Glutamatergic neuron (in vitro differentiated cells): ENCODE data around the gene TPGS1. TPM values are rescaled to one million over a fixed set of nuclear protein-coding genes. Genes with fewer than 3 reads are reported as not detected.

Source experiments
- DNase-seq: peaks from one replicate; pipeline ENCODE4 v3.0.0; 2022
- H3K27ac Mint-ChIP-seq: one replicate; pipeline ENCODE4 v1.8.0; 2020; ENCODE audit warnings: mild to moderate bottlenecking, mixed read lengths, inconsistent platforms; ENCODE audit not compliant: unreplicated experiment
- H3K27me3 Mint-ChIP-seq: one replicate; pipeline ENCODE4 v1.8.0; 2020; ENCODE audit warnings: mild to moderate bottlenecking, moderate library complexity, mixed read lengths, inconsistent platforms; ENCODE audit not compliant: unreplicated experiment
- H3K36me3 Mint-ChIP-seq: one replicate; pipeline ENCODE4 v1.8.0; 2020; ENCODE audit warnings: mild to moderate bottlenecking, mixed read lengths, inconsistent platforms; ENCODE audit not compliant: unreplicated experiment
- H3K4me1 Mint-ChIP-seq: one replicate; pipeline ENCODE4 v1.8.0; 2020; ENCODE audit warnings: mild to moderate bottlenecking, low read depth, mixed read lengths, inconsistent platforms; ENCODE audit not compliant: unreplicated experiment
- H3K4me3 Mint-ChIP-seq: one replicate; pipeline ENCODE4 v1.8.0; 2020; ENCODE audit warnings: mild to moderate bottlenecking, mixed read lengths, inconsistent platforms; ENCODE audit not compliant: unreplicated experiment
- H3K9me3 Mint-ChIP-seq: one replicate; pipeline ENCODE4 v1.8.0; 2020; ENCODE audit warnings: mild to moderate bottlenecking, moderate library complexity, mixed read lengths, inconsistent platforms; ENCODE audit not compliant: unreplicated experiment
- total RNA-seq: library from RNA; stranded (reverse); fragmentation: NEBNext Ultra II Directional; extraction: Animal tissue kit (Norgen Biotek cat#: 25700); gene quantifications from one replicate; pipeline ENCODE4 v1.2.1, GENCODE V29; 2021; ENCODE audit not compliant: unreplicated experiment
- TF ChIP-seq, protein P1 (sequence below): fragments of 200-600 bp; sonication (generic); IDR thresholded peaks from one replicate; pipeline ENCODE4 v1.5.0; 2021; ENCODE audit not compliant: partially characterized antibody, unreplicated experiment

The TPGS1 gene
- total RNA-seq, 1 donor from 2014 or later, result 20.0 TPM

- no peak for DNase-seq
- Mint-ChIP-seq H3K4me3 (no peak overlapping the region), H3K4me1 (peaks cover 26% of the 10 kb centered on the region), H3K9me3 (peaks cover 47% of the 10 kb centered on the region), H3K27me3 (peaks cover 46% of the 10 kb centered on the region), H3K36me3 (peaks cover 16% of the 10 kb centered on the region), H3K27ac (peak overlapping the region; percentile 64)
- TF ChIP-seq, protein P1, sequence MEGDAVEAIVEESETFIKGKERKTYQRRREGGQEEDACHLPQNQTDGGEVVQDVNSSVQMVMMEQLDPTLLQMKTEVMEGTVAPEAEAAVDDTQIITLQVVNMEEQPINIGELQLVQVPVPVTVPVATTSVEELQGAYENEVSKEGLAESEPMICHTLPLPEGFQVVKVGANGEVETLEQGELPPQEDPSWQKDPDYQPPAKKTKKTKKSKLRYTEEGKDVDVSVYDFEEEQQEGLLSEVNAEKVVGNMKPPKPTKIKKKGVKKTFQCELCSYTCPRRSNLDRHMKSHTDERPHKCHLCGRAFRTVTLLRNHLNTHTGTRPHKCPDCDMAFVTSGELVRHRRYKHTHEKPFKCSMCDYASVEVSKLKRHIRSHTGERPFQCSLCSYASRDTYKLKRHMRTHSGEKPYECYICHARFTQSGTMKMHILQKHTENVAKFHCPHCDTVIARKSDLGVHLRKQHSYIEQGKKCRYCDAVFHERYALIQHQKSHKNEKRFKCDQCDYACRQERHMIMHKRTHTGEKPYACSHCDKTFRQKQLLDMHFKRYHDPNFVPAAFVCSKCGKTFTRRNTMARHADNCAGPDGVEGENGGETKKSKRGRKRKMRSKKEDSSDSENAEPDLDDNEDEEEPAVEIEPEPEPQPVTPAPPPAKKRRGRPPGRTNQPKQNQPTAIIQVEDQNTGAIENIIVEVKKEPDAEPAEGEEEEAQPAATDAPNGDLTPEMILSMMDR, result no peak
These were observed 22.8 kb upstream of the TPGS1 start for GRCh38 chr19:484494-484893.

DNA sequence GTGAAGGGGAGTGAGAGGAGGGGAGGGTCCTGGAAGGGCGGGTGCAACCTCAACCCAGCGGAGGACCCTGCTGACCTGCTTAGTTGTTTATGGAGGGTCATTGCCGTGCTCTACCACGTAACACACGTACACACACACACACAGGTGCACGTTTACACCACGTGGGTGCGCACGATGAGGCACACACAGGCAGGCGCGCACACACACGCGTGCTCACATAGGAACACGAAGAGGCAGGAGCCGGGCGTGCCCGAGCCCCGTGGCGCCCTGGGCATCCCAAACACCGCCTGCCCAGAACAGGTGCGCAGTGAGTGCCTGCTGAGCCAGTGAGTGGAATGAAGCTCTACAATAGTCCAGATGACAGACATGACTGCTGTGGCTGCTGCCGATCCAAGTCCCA, 22.2 kb upstream of the TPGS1 start:
- Mint-ChIP-seq H3K9me3 (peaks cover 47% of the 10 kb centered on the region), H3K27me3 (peaks cover 48% of the 10 kb centered on the region), H3K4me3 (peak overlapping the region; percentile 73), H3K36me3 (peaks cover 12% of the 10 kb centered on the region), H3K27ac (peak overlapping the region; percentile 96), H3K4me1 (peaks cover 26% of the 10 kb centered on the region)
- DNase-seq, result no peak
- TF ChIP-seq, protein P1, result no peak

DNA sequence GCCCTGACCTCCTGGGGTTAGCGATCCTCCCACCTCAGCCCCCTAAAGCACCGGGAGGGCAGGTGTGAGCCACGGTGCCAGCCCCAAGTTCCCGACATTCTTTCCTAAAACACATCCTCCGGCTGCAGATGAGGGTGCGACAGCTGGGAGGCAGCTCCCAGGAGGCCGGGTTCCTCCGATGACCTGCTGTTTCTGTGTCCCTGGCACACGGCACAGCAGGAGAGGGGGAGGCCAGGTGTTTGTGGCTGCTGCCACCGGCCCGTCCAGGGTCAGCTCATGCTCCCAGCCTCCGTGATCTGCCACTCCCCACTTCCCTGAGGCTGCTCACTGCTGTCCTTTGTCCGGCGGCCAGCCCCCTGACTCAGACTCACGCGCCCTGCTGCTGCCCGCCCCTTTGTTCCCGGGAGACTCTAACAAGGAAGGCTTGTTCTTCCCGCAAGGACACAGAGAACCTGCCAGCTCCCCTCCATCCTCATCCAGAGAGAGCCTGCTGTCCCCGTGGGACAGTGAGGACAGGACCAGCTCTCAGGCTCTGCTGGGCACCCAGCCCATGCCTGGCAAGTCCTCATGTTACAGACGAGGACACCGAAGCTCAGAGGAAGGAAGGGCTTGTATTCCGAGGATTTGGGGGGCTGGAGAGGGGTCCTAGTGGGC, 21.6 kb upstream of the TPGS1 start:
- Mint-ChIP-seq H3K9me3 (peaks cover 41% of the 10 kb centered on the region), H3K27ac (peak overlapping the region; percentile 96), H3K36me3 (peaks cover 8% of the 10 kb centered on the region), H3K4me3 (peak overlapping the region; percentile 73), H3K27me3 (peaks cover 43% of the 10 kb centered on the region), H3K4me1 (peaks cover 26% of the 10 kb centered on the region)
- TF ChIP-seq, protein P1, result no peak
- DNase-seq, result peak; percentile 78

GRCh38 chr19:488505-489417, 18.5 kb upstream of the TPGS1 start:
- peaks cover 26% of the 10 kb centered on the region for H3K9me3 Mint-ChIP-seq
- DNase-seq, result peak; percentile 99
- peaks cover 35% of the 10 kb centered on the region for H3K27me3 Mint-ChIP-seq
- H3K36me3 Mint-ChIP-seq, result no peaks in the 10 kb centered on the region
- peak overlapping the region; percentile 92 for H3K27ac Mint-ChIP-seq
- H3K4me1 Mint-ChIP-seq, result peaks cover 23% of the 10 kb centered on the region
- TF ChIP-seq, protein P1, result no peak
- peak overlapping the region; percentile 66 for H3K4me3 Mint-ChIP-seq
